H1 (cell line): ENCODE measurements around the gene BCAS1. TPM values are rescaled to one million over a fixed set of nuclear protein-coding genes. Genes with fewer than 3 reads are reported as not detected.

ENCODE experiments used
- CTCF ChIA-PET: fragments of 300-600 bp; sonication (Branson Sonifier 250); formaldehyde crosslinking; loops from one replicate; lab custom pipeline; 2021; ENCODE audit not compliant: partially characterized antibody; lab: Charles Lee
- POLR2A ChIA-PET: fragments of 300-600 bp; sonication (Branson Sonifier 250); formaldehyde crosslinking; loops from one replicate; lab custom pipeline; 2021; ENCODE audit warnings: inconsistent platforms; ENCODE audit not compliant: partially characterized antibody; lab: Charles Lee
- DNase-seq, 2 experiments: peaks; one replicate each; pipeline versions ENCODE4 v3.0.0 to v3.0.0-alpha.2; 2010 to 2022; ENCODE audit warnings: low spot score in 2 of 2, low read depth in 1 of 2, mixed read lengths in 1 of 2
- FAIRE-seq: peaks from 2 replicates; lab custom pipeline; 2011; peaks lifted over from hg19 to GRCh38; lab: Jason Lieb, UNC
- H2AFZ ChIP-seq: 2 replicates; pipeline ENCODE4 v1.8.1; 2012; ENCODE audit warnings: low read length, inconsistent platforms
- H2AK5ac ChIP-seq: 2 replicates; pipeline ENCODE4 v1.6.1; 2013; ENCODE audit warnings: low read depth, low read length
- H2BK120ac ChIP-seq: replicated peaks from 2 replicates; pipeline ENCODE3; 2013; ENCODE audit warnings: low read depth, low read length, inconsistent platforms
- H2BK12ac ChIP-seq: 2 replicates; pipeline ENCODE4 v1.6.1; 2013; ENCODE audit warnings: low read depth, low read length
- H2BK15ac ChIP-seq: 2 replicates; pipeline ENCODE4 v1.6.1; 2013; ENCODE audit warnings: low read length
- H2BK20ac ChIP-seq: 2 replicates; pipeline ENCODE4 v1.6.1; 2013; ENCODE audit warnings: low read length
- H2BK5ac ChIP-seq: 2 replicates; pipeline ENCODE4 v1.6.1; 2013; ENCODE audit warnings: low read depth, low read length
- H3K14ac ChIP-seq: 2 replicates; pipeline ENCODE4 v1.6.1; 2013; ENCODE audit warnings: inconsistent platforms; ENCODE audit not compliant: insufficient read length
- H3K18ac ChIP-seq: 2 replicates; pipeline ENCODE4 v1.6.1; 2013; ENCODE audit warnings: low read length; ENCODE audit errors: extremely low read depth
- H3K23ac ChIP-seq: 2 replicates; pipeline ENCODE4 v1.6.1; 2013; ENCODE audit warnings: inconsistent platforms; ENCODE audit not compliant: insufficient read length
- H3K23me2 ChIP-seq: 2 replicates; pipeline ENCODE4 v1.6.1; 2013; ENCODE audit warnings: low read depth, low read length
- H3K27ac ChIP-seq: 2 replicates; pipeline ENCODE4 v1.6.1; 2011; ENCODE audit warnings: low read depth, low read length, inconsistent platforms
- H3K27me3 ChIP-seq, 4 experiments: replicated peaks in 1 of 4; 1 replicate in 1 of 4; 2 replicates in 3 of 4; pipeline versions ENCODE4 v1.6.1 to v1.8.1; 2011 to 2013; ENCODE audit warnings: low read length in 3 of 4, mild to moderate bottlenecking in 3 of 4, inconsistent platforms in 2 of 4, mixed read lengths in 2 of 4, moderate library complexity in 1 of 4; ENCODE audit not compliant: control insufficient read depth in 3 of 4, insufficient read depth in 3 of 4; ENCODE audit errors: extremely low read depth in 1 of 4
- H3K36me3 ChIP-seq, 4 experiments: 2 replicates each; pipeline versions ENCODE4 v1.6.1 to v1.8.1; 2011 to 2013; ENCODE audit warnings: mild to moderate bottlenecking in 4 of 4, low read length in 3 of 4, moderate library complexity in 2 of 4, control low read depth in 1 of 4, inconsistent platforms in 1 of 4; ENCODE audit not compliant: insufficient read depth in 4 of 4, control insufficient read depth in 2 of 4
- H3K4ac ChIP-seq: replicated peaks from 2 replicates; pipeline ENCODE3; 2013; ENCODE audit warnings: low read length, low read depth, mixed read lengths, inconsistent platforms; ENCODE audit not compliant: insufficient read length
- H3K4me1 ChIP-seq, 4 experiments: replicated peaks in 1 of 4; 1 replicate in 1 of 4; 2 replicates in 3 of 4; pipeline versions ENCODE4 v1.6.1 to v1.8.1; 2011 to 2013; ENCODE audit warnings: low read length in 3 of 4, inconsistent platforms in 2 of 4, mixed read lengths in 1 of 4; ENCODE audit not compliant: insufficient read depth in 4 of 4, control insufficient read depth in 3 of 4
- H3K4me2 ChIP-seq, 2 experiments: 2 replicates each; pipeline versions ENCODE4 v1.6.1 to v1.8.1; 2011 to 2013; ENCODE audit warnings: low read depth in 2 of 2, low read length in 2 of 2, control low read depth in 1 of 2, inconsistent platforms in 1 of 2, mild to moderate bottlenecking in 1 of 2; ENCODE audit not compliant: insufficient read depth in 1 of 2
- H3K4me3 ChIP-seq, 4 experiments: fragments of 200-600, 300-600 bp in 1 of 4; sonication (generic), shearing (Covaris generic), sonication (Bioruptor Twin) in 1 of 4; 2 replicates each; pipeline versions ENCODE4 v1.5.1 to v1.8.1; 2011 to 2016; ENCODE audit warnings: low read length in 4 of 4, low read depth in 3 of 4, control low read depth in 2 of 4, inconsistent platforms in 2 of 4, mild to moderate bottlenecking in 2 of 4, mixed read lengths in 1 of 4, moderate library complexity in 1 of 4; ENCODE audit not compliant: insufficient read depth in 2 of 4; ENCODE audit errors: extremely low read depth in 1 of 4
- H3K56ac ChIP-seq: replicated peaks from 2 replicates; pipeline ENCODE3; 2013; ENCODE audit warnings: low read depth, mild to moderate bottlenecking, mixed read lengths, low read length, inconsistent platforms; ENCODE audit not compliant: insufficient read length
- H3K79me1 ChIP-seq: 2 replicates; pipeline ENCODE4 v1.6.1; 2013; ENCODE audit warnings: low read depth, low read length, control low read depth
- H3K79me2 ChIP-seq, 2 experiments: 2 replicates each; pipeline versions ENCODE4 v1.6.1 to v1.8.1; 2012 to 2013; ENCODE audit warnings: low read length in 2 of 2, mild to moderate bottlenecking in 2 of 2, inconsistent platforms in 1 of 2; ENCODE audit not compliant: insufficient read depth in 2 of 2, control insufficient read depth in 1 of 2
- H3K9ac ChIP-seq, 4 experiments: replicated peaks in 1 of 4; 1 replicate in 1 of 4; 2 replicates in 3 of 4; pipeline versions ENCODE4 v1.6.1 to v1.8.1; 2011 to 2013; ENCODE audit warnings: low read depth in 3 of 4, low read length in 3 of 4, control low read depth in 2 of 4, mild to moderate bottlenecking in 2 of 4, moderate library complexity in 2 of 4, inconsistent platforms in 1 of 4; ENCODE audit errors: extremely low read depth in 1 of 4
- H3K9me3 ChIP-seq, 2 experiments: 2 replicates each; pipeline versions ENCODE4 v1.6.1 to v1.8.1; 2012 to 2013; ENCODE audit warnings: mild to moderate bottlenecking in 2 of 2, moderate library complexity in 2 of 2, control low read depth in 1 of 2, inconsistent platforms in 1 of 2, low read depth in 1 of 2, low read length in 1 of 2, mixed read lengths in 1 of 2; ENCODE audit not compliant: insufficient read depth in 2 of 2
- H4K20me1 ChIP-seq, 2 experiments: replicated peaks in 1 of 2; 2 replicates each; pipeline versions ENCODE3 to v1.8.1; 2011 to 2013; ENCODE audit warnings: inconsistent platforms in 2 of 2, low read length in 2 of 2, mild to moderate bottlenecking in 1 of 2; ENCODE audit not compliant: insufficient read depth in 2 of 2, control insufficient read depth in 1 of 2
- H4K5ac ChIP-seq: 2 replicates; pipeline ENCODE4 v1.6.1; 2013; ENCODE audit warnings: low read length, low read depth, mixed read lengths, inconsistent platforms; ENCODE audit not compliant: insufficient read length
- H4K8ac ChIP-seq: 2 replicates; pipeline ENCODE4 v1.8.0; 2013; ENCODE audit warnings: mild to moderate bottlenecking, moderate library complexity, low read length, inconsistent platforms; ENCODE audit not compliant: insufficient read depth; ENCODE audit errors: extremely low read depth
- H4K91ac ChIP-seq: replicated peaks from 2 replicates; pipeline ENCODE3; 2013; ENCODE audit warnings: low read length, mixed read lengths, inconsistent platforms; ENCODE audit not compliant: insufficient read length
- ASH2L ChIP-seq: fragments of 200-600, 300-600 bp; sonication (generic); IDR thresholded peaks from one replicate; pipeline ENCODE4 v1.7.1; 2017; ENCODE audit warnings: low read length
- ATF2 ChIP-seq: IDR thresholded peaks from 2 replicates; pipeline ENCODE4 v1.6.1; 2012; ENCODE audit warnings: low read length, inconsistent platforms
- HDAC6 ChIP-seq: IDR thresholded peaks from one replicate; pipeline ENCODE4 v1.7.1; 2012; ENCODE audit warnings: low read depth, mild to moderate bottlenecking, inconsistent platforms, low read length, moderate library complexity
- JUND ChIP-seq: IDR thresholded peaks from 2 replicates; pipeline ENCODE4 v1.6.1; 2011; ENCODE audit warnings: mild to moderate bottlenecking, improper control_type of control experiment, low read length
- MAX ChIP-seq: IDR thresholded peaks from 2 replicates; pipeline ENCODE4 v1.6.1; 2012; ENCODE audit warnings: inconsistent platforms
- SIRT6 ChIP-seq: IDR thresholded peaks from one replicate; pipeline ENCODE4 v1.7.1; 2012; ENCODE audit warnings: low read length, inconsistent platforms
- SRF ChIP-seq: IDR thresholded peaks from 2 replicates; pipeline ENCODE4 v1.6.1; 2011; ENCODE audit warnings: mild to moderate bottlenecking, low read depth, low read length, moderate library complexity
- TBP ChIP-seq: IDR thresholded peaks from 2 replicates; pipeline ENCODE4 v1.6.1; 2011; ENCODE audit warnings: low read depth, low read length, improper control_type of control experiment
- ZNF274 ChIP-seq: IDR thresholded peaks from 2 replicates; pipeline ENCODE4 v1.7.0; 2012; ENCODE audit warnings: low read length, borderline replicate concordance; ENCODE audit errors: extremely low read depth
- WGBS, 2 experiments: shearing (Covaris generic) in 1 of 2; methylation state at CpG; one replicate each; pipeline versions ENCODE4 v1.1.6 to v1.1.7; 2013 to 2015; ENCODE audit warnings: low lambda C conversion rate in 2 of 2, mixed read lengths in 2 of 2, inconsistent platforms in 1 of 2, low coverage in 1 of 2, missing lambda C conversion rate in 1 of 2; ENCODE audit not compliant: insufficient replicate concordance in 2 of 2, insufficient coverage in 1 of 2, insufficient read length in 1 of 2; ENCODE audit errors: extremely low coverage in 1 of 2, missing lambda C conversion rate in 1 of 2; 5-methylcytosine and 5-hydroxymethylcytosine counted together
- polyA plus RNA-seq, 7 experiments: library from polyadenylated mRNA; depleted of rRNA in 3 of 7; stranded (reverse) in 5 of 7; unstranded in 2 of 7; fragments of >200 nt in 5 of 7; fragments of 200-250 nt in 2 of 7; gene quantifications; 1 replicate in 5 of 7; 2 replicates in 1 of 7; 4 replicates in 1 of 7; pipeline versions ENCODE4 v1.2.1 to v1.2.3, GENCODE V29; 2011 to 2013; ENCODE audit warnings: missing spikeins in 2 of 7, mixed read lengths in 2 of 7
- total RNA-seq: library from RNA; stranded (reverse); fragmentation: NEBNext Ultra II Directional; extraction: Animal tissue kit (Norgen Biotek cat#: 25700); gene quantifications from 2 replicates; pipeline ENCODE4 v1.2.1, GENCODE V29; 2021

BCAS1 gene
- total and polyA plus RNA-seq, 2 of the 8 experiments (the other 6 are each of a cell fraction or from before 2014, with no cell fraction given): 0.06 to 0.19 TPM

- DNase-seq: no peak
- CTCF ChIA-PET: interaction anchor here (1.0 to 19.2 kb wide), 3 partner anchors 16 to 109 kb away, joined by 4 to 591 read pairs (median 92); partner anchors contain the start of gene PFDN4
- H4K91ac ChIP-seq: no peak overlapping the region
- H3K79me1 ChIP-seq: no peaks in the 10 kb centered on the region
- H3K9ac ChIP-seq: no peak overlapping the region
- WGBS, 2 experiments: 93% methylated on average over 1 of the region's 1 CpG; no CpG with 5 or more reads in 1 of the 2 experiments
- H2BK5ac ChIP-seq: no peak overlapping the region
- H3K4me2 ChIP-seq: no peak overlapping the region
- no peak overlapping the region for H3K14ac ChIP-seq
- H3K4me3 ChIP-seq: no peak overlapping the region
- H2BK120ac ChIP-seq: no peak overlapping the region
- H3K18ac ChIP-seq: no peak overlapping the region
- no peak overlapping the region for H3K56ac ChIP-seq
- no peaks in the 10 kb centered on the region for H3K36me3 ChIP-seq
- H2AK5ac ChIP-seq: no peak overlapping the region
- peaks cover 0 to 2% of the 10 kb centered on the region in 2 experiments for H4K20me1 ChIP-seq
- H4K5ac ChIP-seq: no peak overlapping the region
- H3K4ac ChIP-seq: no peak overlapping the region
- TF ChIP-seq HDAC6: no peak
- no peak for TF ChIP-seq JUND
- TF ChIP-seq ASH2L: no peak
- no peak for TF ChIP-seq MAX
- no peak for TF ChIP-seq ATF2
- no peak for TF ChIP-seq SIRT6
- no peak for TF ChIP-seq ZNF274
- no peak for TF ChIP-seq SRF
- no peak for TF ChIP-seq TBP
- no peak overlapping the region for H2BK12ac ChIP-seq
- H3K27me3 ChIP-seq: no peaks in the 10 kb centered on the region
- POLR2A ChIA-PET: no interaction called here
- no peak overlapping the region for H3K23ac ChIP-seq
- no peaks in the 10 kb centered on the region for H3K79me2 ChIP-seq
- H3K27ac ChIP-seq: no peak overlapping the region
- no peak overlapping the region for H2AFZ ChIP-seq
- H3K4me1 ChIP-seq: no peaks in the 10 kb centered on the region
- no peaks in the 10 kb centered on the region for H3K9me3 ChIP-seq
- H2BK15ac ChIP-seq: no peak overlapping the region
- FAIRE-seq: no peak
- H2BK20ac ChIP-seq: no peak overlapping the region
- H3K23me2 ChIP-seq: peaks cover 5% of the 10 kb centered on the region; the same call in 1 of the 2 replicates
- no peak overlapping the region for H4K8ac ChIP-seq
These were observed 18.0 kb upstream of the BCAS1 start for GRCh38 chr20:54088430-54088829.
